Ectodermal cell (in vitro differentiated cells): ENCODE results near the gene CD302.

Experiments used
- H3K27ac ChIP-seq: 2 replicates; pipeline ENCODE4 v1.7.0; 2013; ENCODE audit warnings: mild to moderate bottlenecking, low read depth, low read length; ENCODE audit not compliant: insufficient read depth, poor library complexity, severe bottlenecking
- H3K27me3 ChIP-seq: 2 replicates; pipeline ENCODE4 v1.7.0; 2013; ENCODE audit warnings: mild to moderate bottlenecking, low read length; ENCODE audit not compliant: insufficient read depth, control insufficient read depth, poor library complexity, severe bottlenecking
- H3K36me3 ChIP-seq: one replicate; pipeline ENCODE4 v1.7.0; 2013; ENCODE audit warnings: low read length; ENCODE audit not compliant: control insufficient read depth, insufficient read depth
- H3K4me1 ChIP-seq: one replicate; pipeline ENCODE4 v1.7.0; 2013; ENCODE audit warnings: low read length; ENCODE audit not compliant: control insufficient read depth, insufficient read depth
- H3K4me3 ChIP-seq: 2 replicates; pipeline ENCODE4 v1.7.0; 2013; ENCODE audit warnings: low read depth, low read length, control low read depth; ENCODE audit not compliant: insufficient read depth
- H3K9me3 ChIP-seq: 2 replicates; pipeline ENCODE4 v1.7.0; 2013; ENCODE audit warnings: mild to moderate bottlenecking, low read length, moderate library complexity; ENCODE audit not compliant: control insufficient read depth
- WGBS, 2 experiments: methylation state at CpG; one replicate each; pipeline ENCODE4 v1.1.7; 2013; ENCODE audit warnings: missing lambda C conversion rate in 2 of 2; 5-methylcytosine and 5-hydroxymethylcytosine counted together

CD302 gene

GRCh38 chr2:159817283-159817682 lies 19.3 kb upstream of the CD302 start:
- WGBS, 2 experiments: 93 to 100% methylated on average over 1 of the region's 1 CpG
- Histone ChIP-seq H3K27me3 (no peaks in the 10 kb centered on the region), H3K4me3 (no peak overlapping the region), H3K9me3 (no peaks in the 10 kb centered on the region), H3K4me1 (no peaks in the 10 kb centered on the region), H3K27ac (no peak overlapping the region), H3K36me3 (no peaks in the 10 kb centered on the region)

- Histone ChIP-seq H3K4me1 (no peaks in the 10 kb centered on the region), H3K36me3 (no peaks in the 10 kb centered on the region), H3K27ac (no peak overlapping the region), H3K9me3 (no peaks in the 10 kb centered on the region), H3K4me3 (no peak overlapping the region), H3K27me3 (no peaks in the 10 kb centered on the region)
- WGBS, 2 experiments: 96 to 98% methylated on average over 4 of the region's 4 CpGs
Measured at GRCh38 chr2:159811232-159811631, 13.2 kb upstream of the CD302 start.

GRCh38 chr2:159808032-159808425 lies 10.0 kb upstream of the CD302 start:
- Histone ChIP-seq H3K4me1 (no peaks in the 10 kb centered on the region), H3K36me3 (no peaks in the 10 kb centered on the region), H3K27me3 (no peaks in the 10 kb centered on the region), H3K9me3 (no peaks in the 10 kb centered on the region), H3K4me3 (no peak overlapping the region), H3K27ac (no peak overlapping the region)
- 90 to 91% methylated on average over 5 of the region's 5 CpGs for WGBS, 2 experiments

- Histone ChIP-seq H3K4me1 (no peaks in the 10 kb centered on the region), H3K9me3 (no peaks in the 10 kb centered on the region), H3K27ac (no peak overlapping the region), H3K27me3 (no peaks in the 10 kb centered on the region), H3K36me3 (no peaks in the 10 kb centered on the region), H3K4me3 (no peak overlapping the region)
- WGBS, 2 experiments: 69 to 94% methylated on average over 3 to 4 of the region's 4 CpGs
Measured at GRCh38 chr2:159807183-159808031, 9.4 kb upstream of the CD302 start.

GRCh38 chr2:159804941-159805340 lies 6.9 kb upstream of the CD302 start:
- Histone ChIP-seq H3K9me3 (no peaks in the 10 kb centered on the region), H3K4me3 (no peak overlapping the region), H3K27me3 (no peaks in the 10 kb centered on the region), H3K4me1 (no peaks in the 10 kb centered on the region), H3K36me3 (no peaks in the 10 kb centered on the region), H3K27ac (no peak overlapping the region)
- WGBS, 2 experiments: 96 to 97% methylated on average over 4 of the region's 4 CpGs

GRCh38 chr2:159803235-159803962 lies 5.4 kb upstream of the CD302 start:
- no peak overlapping the region for H3K27ac ChIP-seq
- H3K27me3 ChIP-seq: peaks cover 14% of the 10 kb centered on the region
- H3K4me3 ChIP-seq: no peak overlapping the region
- H3K4me1 ChIP-seq: no peaks in the 10 kb centered on the region
- no peaks in the 10 kb centered on the region for H3K9me3 ChIP-seq
- whole genome bisulfite sequencing, 2 experiments: 100% methylated on average over 1 of the region's 2 CpGs
- H3K36me3 ChIP-seq: no peaks in the 10 kb centered on the region

- Histone ChIP-seq H3K36me3 (no peaks in the 10 kb centered on the region), H3K27ac (no peak overlapping the region), H3K27me3 (peaks cover 21% of the 10 kb centered on the region), H3K4me3 (no peak overlapping the region), H3K4me1 (no peaks in the 10 kb centered on the region), H3K9me3 (no peaks in the 10 kb centered on the region)
- WGBS, 2 experiments: 88 to 93% methylated on average over 5 of the region's 5 CpGs
Measured at GRCh38 chr2:159802673-159803072, 4.7 kb upstream of the CD302 start.

GRCh38 chr2:159799833-159800232 lies 1.8 kb upstream of the CD302 start:
- no peak overlapping the region for H3K4me3 ChIP-seq
- no peaks in the 10 kb centered on the region for H3K36me3 ChIP-seq
- no peak overlapping the region for H3K27ac ChIP-seq
- no peaks in the 10 kb centered on the region for H3K4me1 ChIP-seq
- peaks cover 47% of the 10 kb centered on the region for H3K27me3 ChIP-seq
- H3K9me3 ChIP-seq: no peaks in the 10 kb centered on the region
- WGBS, 2 experiments: 90 to 100% methylated on average over 1 of the region's 1 CpG

- 66 to 73% methylated on average over 9 of the region's 9 CpGs for WGBS, 2 experiments
- Histone ChIP-seq H3K9me3 (no peaks in the 10 kb centered on the region), H3K27ac (no peak overlapping the region), H3K4me3 (peak overlapping the region; percentile 45), H3K36me3 (no peaks in the 10 kb centered on the region), H3K27me3 (peaks cover 47% of the 10 kb centered on the region), H3K4me1 (no peaks in the 10 kb centered on the region)
Measured at GRCh38 chr2:159798376-159798725, 343 bp upstream of the CD302 start.

GRCh38 chr2:159797225-159797542 lies 824 bp downstream of the CD302 start:
- H3K4me1 ChIP-seq: no peaks in the 10 kb centered on the region
- H3K27me3 ChIP-seq: peaks cover 47% of the 10 kb centered on the region
- no peaks in the 10 kb centered on the region for H3K36me3 ChIP-seq
- H3K27ac ChIP-seq: no peak overlapping the region
- WGBS, 2 experiments: 63 to 65% methylated on average over 4 of the region's 4 CpGs
- peak overlapping the region; percentile 45 for H3K4me3 ChIP-seq
- H3K9me3 ChIP-seq: no peaks in the 10 kb centered on the region
